Left kidney (tissue), 2 donors: ENCODE measurements around the gene GH1. TPM values are rescaled to one million over a fixed set of nuclear protein-coding genes. Genes with fewer than 3 reads are reported as not detected.

Source experiments
- DNase-seq: peaks from one replicate; pipeline ENCODE4 v3.0.0-alpha.2; 2013
- polyA plus RNA-seq: library from polyadenylated mRNA; unstranded; fragments of 120-200 nt; gene quantifications from one replicate; pipeline ENCODE4 v1.2.1, GENCODE V29; 2013; ENCODE audit not compliant: insufficient read length

The GH1 gene
- polyA plus RNA-seq, 1 donor = not detected

DNA sequence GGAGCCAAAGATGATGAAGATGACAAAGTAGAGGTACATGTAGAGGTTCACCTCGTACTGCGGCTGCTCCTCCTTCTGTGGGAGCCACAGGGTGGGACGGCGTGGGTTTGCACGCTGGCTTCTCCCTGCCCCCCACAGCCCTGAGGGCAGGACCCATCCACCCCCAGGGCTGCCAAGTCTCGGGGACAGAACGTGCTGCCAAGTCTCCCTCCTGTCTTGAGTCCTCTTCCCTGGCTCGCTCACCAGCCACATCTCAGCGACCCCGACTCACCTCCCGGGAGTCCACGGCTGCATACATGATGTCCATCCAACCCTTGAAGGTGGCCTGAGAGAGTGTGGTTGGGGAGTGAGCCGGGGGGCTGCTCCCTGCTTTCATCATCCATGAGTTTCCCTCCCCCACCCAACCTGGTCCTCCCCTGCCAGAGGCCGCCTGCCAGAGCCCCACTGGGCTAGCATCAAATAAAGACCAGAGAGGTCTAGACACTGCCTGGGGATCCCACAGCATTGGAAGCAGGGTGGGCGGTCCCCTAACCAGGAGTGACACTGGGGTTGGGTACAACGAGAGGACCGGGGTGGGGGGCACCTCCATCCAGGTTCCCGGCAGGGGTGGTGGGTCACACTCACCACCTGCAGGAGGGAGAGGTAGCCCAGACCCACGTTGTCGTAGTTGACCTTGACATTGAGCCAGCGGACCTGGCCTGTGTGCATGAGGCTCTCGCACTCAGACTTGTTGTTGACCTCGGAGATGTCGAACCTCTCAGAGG is 26.3 kb upstream of the GH1 start:
- no peak for DNase-seq

DNA sequence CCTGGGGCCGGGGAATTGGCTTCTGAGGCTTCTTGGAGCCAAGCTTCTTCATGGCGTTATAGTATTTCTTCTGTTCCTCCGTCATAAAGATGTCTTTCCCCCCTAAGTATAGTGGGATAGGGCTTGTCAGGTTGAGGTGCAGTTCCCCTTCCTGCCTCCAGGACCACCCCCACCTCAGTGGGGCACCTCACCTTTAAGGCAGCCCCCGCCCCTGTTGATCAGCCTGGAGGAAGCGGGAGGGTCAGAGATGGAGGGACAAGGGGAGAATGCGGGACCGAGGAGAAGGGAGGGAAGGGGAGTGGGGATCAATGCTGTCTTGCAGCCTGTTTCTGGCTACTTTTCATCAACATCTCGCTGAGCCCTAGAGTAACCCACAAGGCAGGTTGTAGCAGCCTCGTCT is 25.1 kb upstream of the GH1 start:
- no peak for DNase-seq

DNA sequence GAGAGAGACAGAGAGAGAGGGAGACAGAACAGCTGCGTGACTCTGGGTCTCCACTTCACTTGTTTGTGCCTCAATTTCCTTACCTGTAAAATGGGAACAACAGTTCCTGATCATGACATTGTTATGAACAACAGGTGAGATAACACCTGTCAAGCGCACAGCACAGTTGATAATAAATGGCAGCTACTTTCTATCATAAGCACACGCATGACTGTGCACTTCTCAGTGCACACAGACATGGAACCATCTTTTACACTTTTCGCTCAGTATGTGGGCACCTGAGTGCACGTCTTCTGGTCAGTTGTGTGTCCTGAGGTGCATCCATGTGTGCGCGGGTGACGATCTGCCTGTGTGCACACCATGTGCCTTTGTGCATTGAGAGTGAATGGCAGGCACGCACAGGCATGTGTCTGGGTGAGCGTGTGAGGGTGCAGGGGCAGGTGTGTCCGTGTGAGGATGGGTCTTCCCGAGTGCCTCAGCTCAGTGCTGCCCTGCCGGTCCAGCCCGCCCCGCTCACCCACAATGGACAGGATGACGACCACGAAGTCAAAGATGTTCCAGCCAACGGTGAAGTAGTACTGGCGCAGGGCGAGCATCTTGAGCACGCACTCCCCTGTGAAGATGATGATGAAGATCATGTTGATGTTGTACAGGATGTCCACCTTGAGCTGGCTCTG is 23.8 kb upstream of the GH1 start:
- DNase-seq = no peak

DNA sequence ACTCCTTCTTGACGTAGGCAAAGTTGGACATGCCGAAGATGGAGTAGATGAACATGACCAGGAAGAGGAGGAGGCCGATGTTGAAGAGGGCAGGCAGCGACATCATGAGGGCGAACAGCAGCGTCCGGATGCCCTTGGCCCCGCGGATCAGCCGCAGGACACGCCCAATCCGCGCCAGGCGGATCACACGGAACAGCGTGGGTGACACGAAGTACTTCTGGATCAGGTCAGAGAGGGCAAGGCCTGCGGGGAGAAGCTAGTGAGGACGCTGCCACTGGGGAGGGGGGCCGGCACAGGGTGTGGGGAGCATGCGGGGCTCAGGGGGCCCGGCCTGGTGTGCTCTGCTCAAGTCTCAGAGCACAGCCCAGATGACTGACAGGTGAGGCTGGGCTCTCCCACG is 23.1 kb upstream of the GH1 start:
- no peak for DNase-seq

DNA sequence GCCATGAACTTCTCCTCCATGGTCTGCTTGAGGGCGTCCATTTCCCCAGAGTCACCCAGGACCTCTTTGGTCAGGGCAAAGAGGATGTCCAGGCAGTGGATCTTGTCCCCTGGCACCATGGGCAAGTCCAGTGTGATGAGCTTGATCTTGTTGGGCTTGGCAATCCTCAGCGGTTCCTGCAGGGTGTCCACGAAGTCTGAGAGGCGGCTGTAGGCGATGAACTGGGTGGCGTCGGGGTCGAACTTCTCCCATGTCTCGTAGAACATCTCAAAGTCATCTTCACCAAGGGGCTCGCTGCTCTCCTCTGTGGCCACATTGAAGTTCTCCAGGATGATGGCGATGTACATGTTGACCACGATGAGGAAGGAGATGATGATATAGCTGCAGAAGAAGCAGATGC is 22.5 kb upstream of the GH1 start:
- no peak for DNase-seq

DNA sequence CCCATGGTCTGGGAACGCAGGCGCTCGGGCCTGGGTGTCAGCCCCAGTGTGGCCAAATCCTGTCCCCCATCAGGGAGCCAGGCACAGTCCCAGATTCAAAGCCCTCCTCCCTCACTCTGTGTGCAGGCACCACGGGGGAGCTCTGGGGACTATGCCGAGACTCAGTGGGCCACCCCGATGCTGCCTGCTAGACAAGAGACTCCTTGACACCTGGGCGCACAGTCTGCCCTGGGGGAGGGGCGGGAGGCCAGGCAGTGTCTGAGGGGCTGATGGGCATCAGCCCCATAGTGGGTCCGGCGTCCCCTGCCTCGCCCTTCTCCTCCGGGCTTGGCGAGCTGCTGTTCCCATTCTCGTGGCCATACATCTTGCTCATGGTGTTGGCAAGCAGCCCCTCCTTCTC is 21.9 kb upstream of the GH1 start:
- no peak for DNase-seq

DNA sequence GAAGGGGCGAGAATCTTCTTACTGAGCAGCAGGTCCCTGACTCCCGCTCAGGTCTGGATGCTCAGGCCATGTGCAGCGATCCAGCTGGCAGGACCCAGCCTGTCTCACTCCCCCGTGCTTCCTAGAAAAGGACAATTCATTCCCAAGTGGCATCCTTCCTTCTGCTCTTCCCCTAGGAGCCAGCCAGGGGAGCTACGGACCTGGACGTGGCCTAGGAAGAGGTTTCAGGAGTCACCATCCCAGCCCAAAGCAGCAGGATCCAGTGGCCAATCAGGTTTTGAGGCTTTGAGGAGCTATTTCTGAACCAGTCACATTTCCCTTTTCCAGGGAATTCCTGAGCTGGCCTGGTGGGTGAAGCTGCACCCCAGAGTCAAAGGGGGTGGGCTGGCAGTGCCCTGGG is 21.2 kb upstream of the GH1 start:
- DNase-seq = no peak

DNA sequence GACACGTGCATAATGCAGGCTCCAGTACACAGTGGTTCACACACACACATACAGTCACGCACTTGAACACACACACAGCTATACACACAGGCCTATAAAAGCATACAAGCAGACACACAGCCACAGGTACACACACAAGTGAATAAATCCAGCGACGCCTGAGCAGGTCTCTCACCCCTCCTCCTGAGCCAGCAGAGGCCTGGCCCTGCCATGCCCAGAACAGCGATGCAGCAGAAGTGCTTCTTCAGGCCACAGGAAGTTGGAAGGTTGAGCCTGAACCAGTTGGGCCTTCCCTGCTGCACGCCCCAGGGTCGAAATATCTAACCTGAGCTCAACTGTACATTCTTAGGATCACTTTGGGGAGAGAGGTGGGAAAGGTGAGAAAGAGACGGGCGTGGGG is 20.8 kb upstream of the GH1 start:
- no peak for DNase-seq

DNA sequence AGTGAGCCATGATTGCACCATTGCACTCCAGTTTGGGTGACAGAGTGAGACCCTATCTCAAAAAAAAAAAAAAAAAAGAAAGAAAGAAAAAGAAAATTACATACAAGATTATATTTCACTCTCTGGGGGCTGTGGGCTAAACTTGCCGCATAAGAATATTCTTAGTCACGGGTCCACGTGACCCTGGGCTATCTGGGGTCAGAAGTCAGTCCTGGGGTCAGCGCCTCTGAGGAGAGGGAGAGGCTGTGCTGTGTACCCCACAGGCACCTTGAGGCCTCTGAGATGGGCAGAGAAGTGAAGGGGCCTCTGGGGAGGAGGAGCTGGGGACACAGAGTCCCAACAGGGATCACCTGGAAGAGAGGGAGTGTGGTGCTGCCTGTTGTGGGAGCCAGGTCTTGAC is 19.3 kb upstream of the GH1 start:
- DNase-seq = no peak

DNA sequence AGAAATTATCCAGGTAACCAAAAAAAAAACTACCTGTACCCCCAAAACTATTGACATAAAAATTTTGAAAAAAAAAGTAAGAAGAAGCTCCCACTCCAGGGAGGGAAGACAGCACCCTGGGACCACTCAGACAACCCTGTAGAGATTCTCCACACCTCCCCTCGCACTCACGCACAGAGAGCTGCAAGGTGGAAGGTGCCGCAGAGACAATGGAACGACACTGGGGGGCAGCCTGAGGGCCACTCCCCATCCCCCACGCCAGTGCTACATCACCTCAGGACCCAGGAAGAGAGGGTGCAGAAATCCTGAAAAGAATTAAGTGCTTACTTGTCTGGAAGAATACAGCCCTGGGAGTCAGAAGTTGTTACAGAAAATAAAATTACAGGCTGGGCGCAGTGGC is 18.7 kb upstream of the GH1 start:
- no peak for DNase-seq

DNA sequence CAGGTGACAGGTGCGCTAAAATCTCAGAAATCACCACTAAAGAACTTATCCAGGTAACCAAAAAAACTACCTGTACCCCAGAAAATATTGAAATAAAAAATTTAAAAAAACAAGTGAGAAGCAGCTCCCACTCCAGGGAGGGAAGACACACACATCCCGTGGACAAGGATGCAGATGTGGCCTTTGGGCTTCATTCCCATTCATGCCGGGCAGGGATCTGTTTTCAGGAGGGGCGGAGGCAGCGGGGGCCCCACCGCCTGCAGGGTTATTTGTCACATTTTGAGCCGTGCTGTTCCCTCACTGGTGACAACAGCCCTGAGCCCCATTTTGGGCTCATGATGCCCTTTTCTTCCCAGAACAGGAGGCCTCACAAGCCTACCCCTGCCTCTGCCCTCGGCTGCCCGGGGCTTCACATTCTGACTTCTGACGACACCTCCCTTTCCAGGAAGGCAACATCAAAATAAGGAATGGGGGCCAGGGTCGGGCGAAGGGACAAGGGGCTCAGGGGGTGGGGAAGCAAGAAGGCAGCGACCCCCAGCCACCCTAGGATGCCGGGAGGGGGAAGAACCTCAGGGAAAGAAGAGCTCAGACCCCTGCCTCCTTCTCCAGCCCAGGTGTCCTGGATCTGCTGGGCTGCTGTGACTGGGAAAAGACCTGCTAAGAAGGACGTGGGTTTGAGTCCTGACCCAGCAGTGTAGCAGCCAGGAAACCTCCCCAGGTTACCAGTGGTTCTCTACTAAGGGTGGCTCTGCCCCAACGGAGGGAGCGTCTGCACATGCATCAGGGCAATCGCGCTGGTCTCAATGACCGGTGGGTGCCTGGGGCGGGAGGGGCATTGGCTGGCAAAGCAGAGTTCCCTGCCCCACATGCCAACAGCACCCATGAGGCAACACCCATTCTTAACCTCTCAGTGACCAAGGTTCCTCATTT is 15.8 kb upstream of the GH1 start:
- DNase-seq = no peak

DNA sequence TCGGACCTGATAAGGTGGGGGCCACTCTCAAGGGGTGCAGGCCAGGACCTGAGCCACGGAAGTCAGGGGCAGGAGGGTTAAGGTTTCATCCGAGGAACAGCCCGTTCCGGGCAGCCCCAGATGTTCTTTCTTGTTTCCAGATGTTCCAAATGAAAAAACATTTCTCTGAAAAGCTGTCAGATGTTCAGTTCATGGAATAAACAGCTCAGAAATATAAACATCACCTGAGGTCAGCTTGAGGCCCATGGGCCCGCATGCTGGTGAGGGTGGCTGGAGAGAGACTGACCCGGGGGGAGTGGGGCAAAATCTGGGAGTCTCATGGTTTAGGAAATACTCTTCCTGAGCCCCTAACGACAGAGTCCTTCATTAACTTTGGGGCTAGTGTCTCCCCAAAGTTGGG is 15.0 kb upstream of the GH1 start:
- DNase-seq = no peak

DNA sequence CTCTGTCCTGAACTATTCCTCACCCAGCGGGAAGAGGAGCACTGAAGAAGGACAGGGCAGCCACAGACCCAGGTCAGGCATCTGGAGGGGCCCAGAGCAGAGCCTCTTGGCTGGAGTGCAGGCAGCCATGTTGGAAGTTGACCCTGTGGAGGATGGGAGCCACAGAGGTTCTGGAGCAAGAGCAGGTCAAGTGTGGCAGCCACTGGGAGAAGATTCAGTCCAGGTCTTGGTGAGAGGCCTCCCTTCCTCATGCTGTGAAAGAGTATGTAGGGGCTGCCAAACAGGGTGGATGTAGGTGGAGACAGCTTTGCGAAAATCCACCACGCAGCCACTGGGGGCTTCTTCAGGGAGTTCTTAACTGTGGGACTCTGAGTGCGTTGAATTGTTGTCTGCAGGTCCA is 14.1 kb upstream of the GH1 start:
- no peak for DNase-seq

DNA sequence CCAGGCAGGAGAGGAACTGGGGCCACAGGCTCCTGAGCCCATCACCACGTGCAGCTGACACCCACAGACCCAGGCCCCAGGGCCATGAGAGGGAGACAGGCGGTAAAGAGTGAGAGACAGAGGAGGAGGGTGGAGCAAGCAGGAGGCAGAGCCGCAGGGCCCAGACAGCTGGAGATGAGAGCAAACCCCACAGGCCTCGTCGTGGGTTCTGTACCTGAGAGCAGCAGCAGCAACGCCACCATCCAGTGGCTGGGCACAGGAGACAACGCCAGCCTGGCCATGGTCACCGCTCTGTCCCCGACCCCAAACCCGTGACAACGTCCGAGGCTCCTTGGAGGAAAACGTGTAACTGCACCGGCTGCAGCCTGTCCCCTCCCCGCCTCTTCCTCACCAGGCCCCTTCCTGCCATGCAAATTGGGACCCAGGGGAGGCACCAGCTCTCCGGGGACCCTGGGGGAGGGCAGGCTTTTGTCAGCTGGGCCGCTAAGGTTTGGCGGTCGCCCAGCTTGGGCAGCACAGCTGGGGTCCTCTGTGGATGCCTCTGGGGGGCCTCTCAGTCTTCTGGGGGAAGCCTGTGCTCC is 13.4 kb upstream of the GH1 start, which contains the start of gene CD79B:
CD79B (minus strand) TSS at position 351 of the 581 bp plus-strand sequence; CDS start at position 281, 70 bp downstream.
- DNase-seq = no peak

DNA sequence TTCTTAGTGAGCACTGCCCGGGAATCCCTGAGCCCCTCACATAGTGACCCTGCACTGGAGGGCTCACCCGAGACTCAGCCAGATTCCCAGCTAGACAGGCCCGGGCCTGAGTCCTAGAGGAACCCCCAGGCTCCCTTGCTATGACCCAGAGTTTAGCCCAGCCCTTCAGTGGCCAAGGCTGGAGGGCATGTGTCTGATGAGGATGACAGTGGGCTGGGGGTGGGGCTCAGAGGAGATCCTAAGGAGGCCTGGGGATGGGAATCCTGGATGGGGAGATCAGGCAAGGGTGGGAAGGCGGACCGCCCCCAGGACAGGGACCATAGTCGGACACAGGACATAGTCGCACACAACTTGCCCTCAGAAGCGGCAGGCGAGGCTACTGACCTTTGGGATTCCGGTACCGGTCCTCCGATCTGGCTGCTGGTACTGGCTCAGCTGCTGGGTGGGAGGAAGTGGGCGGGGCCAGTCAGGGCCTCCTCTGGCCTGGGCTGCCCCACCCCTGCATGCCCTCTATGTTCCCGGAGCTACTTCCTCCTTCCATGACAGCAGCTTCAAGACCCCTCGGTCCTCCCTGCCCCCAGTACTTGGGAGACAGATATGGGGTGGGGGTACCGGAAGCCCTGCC is 12.4 kb upstream of the GH1 start:
- no peak for DNase-seq

DNA sequence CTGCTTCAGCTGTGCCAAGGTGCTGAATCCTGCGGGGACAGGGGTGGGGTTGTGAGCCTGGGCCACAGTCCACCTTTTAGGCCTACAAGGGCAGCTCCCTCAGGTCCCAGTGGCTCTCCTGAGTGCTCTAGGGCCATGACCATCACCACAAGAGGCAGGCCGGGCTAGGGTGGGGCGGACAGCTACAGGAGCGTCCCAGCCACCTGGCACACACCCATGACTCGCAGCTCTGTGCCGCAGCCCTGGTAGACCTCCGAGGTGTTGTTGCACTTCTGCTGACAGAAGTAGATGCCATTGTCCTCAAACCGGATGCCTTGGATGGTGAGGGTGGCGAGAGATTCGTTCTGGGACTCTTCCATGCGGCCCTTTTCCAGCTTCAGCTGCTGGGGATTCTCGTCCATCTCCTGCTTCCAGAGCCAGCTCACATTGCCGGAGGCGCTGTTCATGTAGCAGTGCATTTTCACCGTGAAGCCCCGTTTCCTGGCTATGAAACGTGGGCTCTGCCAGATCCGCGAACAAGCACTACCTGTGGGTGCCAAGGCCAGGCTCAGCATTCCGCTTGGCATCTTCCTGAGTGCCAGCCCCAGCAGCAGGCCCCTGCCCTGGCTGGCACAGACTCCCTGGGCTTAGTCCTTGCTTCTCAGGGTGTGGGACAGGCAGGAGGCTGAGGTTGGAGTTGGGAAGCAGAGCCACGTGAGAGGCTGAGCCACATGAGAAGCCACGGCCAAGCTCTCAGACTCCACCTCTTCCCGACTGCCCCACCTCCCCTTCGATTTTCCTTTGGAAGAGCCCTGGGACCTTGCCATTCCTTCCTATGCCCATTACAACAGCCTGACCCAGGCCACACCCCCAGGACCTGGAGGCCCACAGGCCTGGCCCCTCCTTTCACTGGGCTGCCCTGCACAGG is 11.5 kb upstream of the GH1 start:
- no peak for DNase-seq

DNA sequence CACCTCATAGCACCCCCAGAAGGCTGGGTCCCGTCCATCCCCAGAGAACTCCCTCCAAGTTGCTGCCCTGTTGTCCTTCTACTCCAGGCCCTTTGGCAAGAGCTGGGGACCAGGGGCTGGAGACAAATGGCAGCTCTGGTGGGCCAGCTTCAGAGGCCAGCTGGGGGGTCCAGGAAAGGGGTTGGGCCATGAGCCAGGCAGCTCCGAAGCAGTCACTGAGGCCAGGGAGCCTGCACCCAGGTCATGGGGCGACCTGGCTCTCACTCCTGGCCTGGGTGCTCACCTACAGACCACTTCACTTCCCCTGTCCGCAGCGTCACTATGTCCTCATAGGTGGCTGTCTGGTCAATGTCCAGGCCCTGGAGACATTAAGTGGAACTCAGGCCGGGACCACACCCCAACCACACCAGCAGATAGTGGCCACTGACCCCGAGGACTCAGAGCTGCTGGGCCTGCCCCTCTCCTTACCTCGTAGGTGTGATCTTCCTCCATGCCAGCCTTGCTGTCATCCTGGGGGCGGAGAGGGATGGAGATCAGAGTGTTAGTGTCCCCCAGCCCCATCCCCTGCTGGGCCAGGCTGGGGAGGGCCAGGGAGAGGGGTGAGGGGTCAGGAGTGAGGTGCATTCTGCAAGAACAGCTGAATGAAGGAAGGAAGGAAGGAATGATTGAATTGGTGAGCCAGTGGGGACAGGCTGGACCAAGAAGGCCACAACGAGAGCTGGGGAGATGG is 10.5 kb upstream of the GH1 start:
- no peak for DNase-seq

DNA sequence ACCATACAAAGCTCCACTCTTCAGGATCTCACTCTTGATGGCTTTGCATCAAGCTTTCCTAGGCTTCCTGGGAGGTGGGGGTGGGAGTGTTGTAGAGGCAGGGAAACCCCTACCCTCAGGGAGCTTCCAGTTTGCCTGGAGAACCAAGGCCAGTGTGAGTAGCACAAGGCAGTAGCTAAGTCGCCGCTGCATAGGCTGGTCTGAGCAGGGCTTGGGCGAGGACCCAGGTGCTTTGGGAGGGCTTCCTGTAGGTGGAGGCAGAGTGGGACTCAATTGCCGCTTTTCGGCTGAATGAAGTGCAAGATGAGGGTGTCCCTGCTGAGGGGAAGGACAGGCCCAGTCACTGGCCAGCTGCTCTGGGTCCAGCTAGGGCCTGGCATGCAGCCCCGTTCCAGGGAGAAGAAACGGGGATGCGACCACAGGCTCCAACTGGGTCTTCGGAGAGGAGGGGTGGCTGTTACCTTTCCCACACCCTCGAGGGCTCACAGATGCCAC is 9.6 kb upstream of the GH1 start:
- no peak for DNase-seq

DNA sequence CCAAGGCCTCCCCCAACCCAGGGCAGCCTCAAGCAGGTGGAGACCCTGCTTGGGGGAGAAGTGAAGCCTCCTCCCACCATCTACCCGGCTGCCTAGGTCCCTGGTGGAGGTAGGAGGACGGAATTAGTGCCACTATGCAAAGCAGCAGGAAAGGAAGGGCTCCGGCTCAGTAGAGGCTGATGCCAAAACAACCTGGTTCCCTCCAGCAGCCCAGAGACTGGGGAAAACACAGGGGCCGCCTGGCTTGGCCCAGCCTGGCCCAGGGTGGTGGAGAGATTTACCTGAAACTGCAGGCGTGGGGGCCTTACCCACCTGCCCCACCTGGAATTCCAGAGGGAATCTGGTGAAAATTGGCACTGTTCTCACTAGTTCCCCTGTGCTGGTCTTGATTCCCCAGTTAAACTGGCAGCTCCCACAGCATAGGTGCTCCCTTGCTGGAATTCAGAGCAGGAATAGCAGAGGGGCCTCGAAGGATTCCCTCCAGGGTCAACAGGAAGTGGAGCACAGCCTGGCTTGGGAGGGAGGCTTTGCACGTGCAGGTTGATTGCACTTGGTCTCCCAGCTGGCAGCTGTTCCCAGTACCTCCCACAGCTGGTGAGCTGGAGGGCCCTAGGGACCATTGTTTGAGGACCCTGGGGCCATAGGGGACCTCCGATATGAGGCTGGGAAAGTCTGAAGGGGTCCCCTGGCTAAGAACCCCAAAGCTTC is 9.0 kb upstream of the GH1 start:
- DNase-seq = no peak
